HepG2 (cell line): Measurements from ENCODE around the gene TNFAIP2. TPM values are rescaled to one million over a fixed set of nuclear protein-coding genes. Genes with fewer than 3 reads are reported as not detected.
A peak's percentile ranks its signal among the peaks of the same experiment; 100 is the strongest.

Experiments
- BORCS8-MEF2B ChIP-seq: sonication (generic); formaldehyde crosslinking; IDR thresholded peaks from 2 replicates; pipeline ENCODE4 v1.8.0; 2022; ENCODE audit warnings: mild to moderate bottlenecking, missing genetic modification reagents
- FUBP1 ChIP-seq: sonication (generic); formaldehyde crosslinking; IDR thresholded peaks from 2 replicates; pipeline ENCODE4 v1.5.1; 2020; ENCODE audit warnings: missing genetic modification reagents, mild to moderate bottlenecking, borderline replicate concordance
- KLF13 ChIP-seq: sonication (generic); formaldehyde crosslinking; IDR thresholded peaks from 2 replicates; pipeline ENCODE4 v1.4.0; 2020; ENCODE audit warnings: mild to moderate bottlenecking, missing genetic modification reagents
- LRRFIP1 ChIP-seq: sonication (generic); formaldehyde crosslinking; conservative IDR thresholded peaks from 2 replicates; pipeline ENCODE4 v1.4.0; 2020; ENCODE audit warnings: missing genetic modification reagents
- MEIS2 ChIP-seq: sonication (generic); formaldehyde crosslinking; IDR thresholded peaks from 2 replicates; pipeline ENCODE4 v1.9.0; 2021; ENCODE audit warnings: mild to moderate bottlenecking, missing genetic modification reagents
- NR1H2 ChIP-seq: sonication (generic); formaldehyde crosslinking; IDR thresholded peaks from 2 replicates; pipeline ENCODE4 v1.8.1; 2022; ENCODE audit warnings: low read depth, missing genetic modification reagents, borderline replicate concordance
- PRDM4 ChIP-seq: sonication (generic); formaldehyde crosslinking; IDR thresholded peaks from 2 replicates; pipeline ENCODE4 v1.9.0; 2021; ENCODE audit warnings: missing genetic modification reagents, borderline replicate concordance
- RBM22 ChIP-seq: fragments of 200-400 bp; formaldehyde crosslinking; optimal IDR thresholded peaks from 2 replicates; pipeline ENCODE3; 2017; ENCODE audit warnings: mild to moderate bottlenecking, low read length, moderate library complexity
- SKIL ChIP-seq: sonication (generic); formaldehyde crosslinking; IDR thresholded peaks from 2 replicates; pipeline ENCODE4 v1.8.0; 2022; ENCODE audit warnings: missing genetic modification reagents, mild to moderate bottlenecking, moderate library complexity, borderline replicate concordance
- TAF1 ChIP-seq: sonication (generic); formaldehyde crosslinking; IDR thresholded peaks from 2 replicates; pipeline ENCODE4 v1.4.0; 2020; ENCODE audit warnings: missing genetic modification reagents
- ZFP36L2 ChIP-seq: sonication (generic); formaldehyde crosslinking; IDR thresholded peaks from 2 replicates; pipeline ENCODE4 v1.4.0; 2020; ENCODE audit warnings: missing genetic modification reagents
- ZNF687 ChIP-seq: sonication (generic); formaldehyde crosslinking; IDR thresholded peaks from 2 replicates; pipeline ENCODE4 v1.5.1; 2020; ENCODE audit warnings: mild to moderate bottlenecking, missing genetic modification reagents, moderate library complexity
- ZNF773 ChIP-seq: sonication (generic); formaldehyde crosslinking; IDR thresholded peaks from 2 replicates; pipeline ENCODE4 v1.4.0; 2020; ENCODE audit warnings: missing genetic modification reagents, borderline replicate concordance
- polyA plus RNA-seq, 8 experiments: library from polyadenylated mRNA; depleted of rRNA in 3 of 8; stranded (reverse) in 7 of 8; unstranded in 1 of 8; fragments of >200 nt; fragmentation: Illumina TruSeq in 4 of 8; extraction: Trizol in 4 of 8; gene quantifications; 2 replicates each; pipeline versions ENCODE4 v1.2.1 to v1.2.3, GENCODE V29; 2011 to 2016; ENCODE audit warnings: low read depth in 4 of 8, missing spikeins in 1 of 8, mixed read lengths in 1 of 8; ENCODE audit not compliant: insufficient read depth in 1 of 8
- total RNA-seq, 5 experiments: library from RNA; depleted of rRNA; stranded (reverse); fragments of >200 nt; fragmentation: Illumina TruSeq; extraction: Trizol; gene quantifications; 2 replicates each; pipeline ENCODE4 v1.2.3, GENCODE V29; 2016; ENCODE audit warnings: low read depth in 1 of 5

TNFAIP2 gene
- total and polyA plus RNA-seq, 2 of the 13 experiments (the other 11 are each of a cell fraction or from before 2014, with no cell fraction given): 0.46 to 1.5 TPM

- TF ChIP-seq ZFP36L2: no peak
- TF ChIP-seq SKIL (CRISPR knock-in tag): peak; percentile 95
- TF ChIP-seq ZNF687 (CRISPR knock-in tag): peak; percentile 93
- no peak for TF ChIP-seq KLF13
- peak; percentile 44; the same call in 1 of the 2 replicates for TF ChIP-seq ZNF773 (CRISPR knock-in tag)
- TF ChIP-seq NR1H2 (CRISPR knock-in tag): no peak
- peak; percentile 71 for TF ChIP-seq TAF1 (CRISPR knock-in tag)
- peak; percentile 88; the same call in 1 of the 2 replicates for TF ChIP-seq MEIS2 (CRISPR knock-in tag)
- no peak for TF ChIP-seq LRRFIP1
- no peak for TF ChIP-seq FUBP1 (CRISPR knock-in tag)
- TF ChIP-seq PRDM4 (CRISPR knock-in tag): no peak
- TF ChIP-seq RBM22: no peak
- peak; percentile 77 for TF ChIP-seq BORCS8-MEF2B (CRISPR knock-in tag)
Observed at GRCh38 chr14:103100281-103101121, 22.8 kb upstream of the TNFAIP2 start (continued).
